Esophagus (tissue), 2 donors: Measurements from ENCODE around the gene EFCC1. TPM values are rescaled to one million over a fixed set of nuclear protein-coding genes. Genes with fewer than 3 reads are reported as not detected.
"Not testable (repeated sequence)": the region's sequence is repeated elsewhere in the genome, so short reads cannot be mapped to it uniquely, and the experiment has no call there.

Experiments used
- H3K27ac ChIP-seq, 2 donors: one replicate each; pipeline ENCODE4 v1.5.1; 2013; ENCODE audit warnings: low read depth in 2 of 2, mild to moderate bottlenecking in 2 of 2, inconsistent platforms in 1 of 2, low read length in 1 of 2, moderate library complexity in 1 of 2
- H3K27me3 ChIP-seq, 2 donors: one replicate each; pipeline ENCODE4 v1.6.1; 2013; ENCODE audit warnings: low read length in 2 of 2, control low read depth in 1 of 2, mild to moderate bottlenecking in 1 of 2; ENCODE audit not compliant: insufficient read depth in 2 of 2, control insufficient read depth in 1 of 2
- H3K36me3 ChIP-seq, 2 donors: one replicate each; pipeline ENCODE4 v1.6.1; 2013; ENCODE audit warnings: low read length in 1 of 2; ENCODE audit not compliant: control insufficient read depth in 2 of 2, insufficient read depth in 2 of 2
- H3K4me1 ChIP-seq, 2 donors: one replicate each; pipeline ENCODE4 v1.6.1; 2013; ENCODE audit warnings: low read length in 1 of 2; ENCODE audit not compliant: control insufficient read depth in 2 of 2, insufficient read depth in 2 of 2
- H3K4me3 ChIP-seq, 2 donors: one replicate each; pipeline ENCODE4 v1.5.1; 2013; ENCODE audit warnings: low read length in 2 of 2, mild to moderate bottlenecking in 2 of 2, low read depth in 1 of 2, moderate library complexity in 1 of 2
- H3K9me3 ChIP-seq, 2 donors: one replicate each; pipeline ENCODE4 v1.6.1; 2013; ENCODE audit warnings: mild to moderate bottlenecking in 2 of 2, low read depth in 1 of 2, low read length in 1 of 2, moderate library complexity in 1 of 2; ENCODE audit not compliant: control insufficient read depth in 2 of 2, insufficient read depth in 1 of 2
- WGBS, 2 donors: extraction: QIAGEN DNeasy Blood & Tissue Kit; methylation state at CpG; one replicate each; pipeline ENCODE4 v1.1.7; 2013; 5-methylcytosine and 5-hydroxymethylcytosine counted together
- polyA plus RNA-seq, 2 donors: library from polyadenylated mRNA; stranded (reverse); fragments of 200-250 nt; gene quantifications; one replicate each; pipeline ENCODE4 v1.2.3, GENCODE V29; 2013
- donor health status: healthy with polysubstance abuse.
- donor health status: Bipolar disorder and iron deficiency.

EFCC1 gene
- polyA plus RNA-seq, 2 donors, result 0.96 to 1.0 TPM

GRCh38 chr3:129082026-129082425, 80.9 kb downstream of the EFCC1 start:
- Histone ChIP-seq H3K27ac (no peak overlapping the region), H3K36me3 (no peaks in the 10 kb centered on the region), H3K9me3 (no peaks in the 10 kb centered on the region), H3K4me1 (peaks cover under 1 to 3% of the 10 kb centered on the region in 2 donors), H3K27me3 (no peaks in the 10 kb centered on the region), H3K4me3 (no peak overlapping the region)
- 77 to 79% methylated on average over 9 of the region's 9 CpGs for WGBS, 2 donors

- 67 to 83% methylated on average over 6 of the region's 6 CpGs for WGBS, 2 donors
- Histone ChIP-seq H3K27ac (no peak overlapping the region), H3K36me3 (no peaks in the 10 kb centered on the region), H3K27me3 (no peaks in the 10 kb centered on the region), H3K9me3 (no peaks in the 10 kb centered on the region), H3K4me3 (no peak overlapping the region), H3K4me1 (peaks cover 4 to 6% of the 10 kb centered on the region in 2 donors)
Measured at GRCh38 chr3:129084501-129084900, 83.4 kb downstream of the EFCC1 start.

- WGBS, 2 donors, result 93 to 96% methylated on average over 12 of the region's 12 CpGs
- H3K27me3 ChIP-seq, result no peaks in the 10 kb centered on the region
- no peak overlapping the region for H3K27ac ChIP-seq
- no peak overlapping the region for H3K4me3 ChIP-seq
- H3K9me3 ChIP-seq, result no peaks in the 10 kb centered on the region
- no peaks in the 10 kb centered on the region for H3K36me3 ChIP-seq
- H3K4me1 ChIP-seq, result peaks cover 4 to 6% of the 10 kb centered on the region in 2 donors
Measured at GRCh38 chr3:129085165-129085715, 84.1 kb downstream of the EFCC1 start.

DNA sequence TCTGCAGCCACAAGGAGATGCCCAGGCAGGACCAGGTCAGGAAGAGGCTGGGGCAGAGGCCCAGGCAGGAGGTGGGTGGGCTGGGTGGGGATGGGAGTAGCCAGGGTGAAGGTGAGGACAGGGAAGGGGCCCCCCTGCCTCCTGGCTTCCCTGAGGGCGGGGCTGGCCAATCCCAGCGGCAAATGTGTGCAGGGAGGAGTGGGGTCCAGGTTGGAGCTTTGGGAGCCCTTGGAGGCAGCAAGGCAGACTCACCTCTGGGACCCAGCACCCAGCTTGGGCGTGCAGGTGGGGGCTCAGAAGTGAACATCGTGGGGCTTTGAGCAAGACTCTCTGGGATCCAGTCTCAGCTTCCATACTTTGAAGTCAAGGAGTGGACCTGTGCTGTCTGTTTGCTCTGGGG, 84.7 kb downstream of the EFCC1 start:
- H3K27ac ChIP-seq, result no peak overlapping the region

DNA sequence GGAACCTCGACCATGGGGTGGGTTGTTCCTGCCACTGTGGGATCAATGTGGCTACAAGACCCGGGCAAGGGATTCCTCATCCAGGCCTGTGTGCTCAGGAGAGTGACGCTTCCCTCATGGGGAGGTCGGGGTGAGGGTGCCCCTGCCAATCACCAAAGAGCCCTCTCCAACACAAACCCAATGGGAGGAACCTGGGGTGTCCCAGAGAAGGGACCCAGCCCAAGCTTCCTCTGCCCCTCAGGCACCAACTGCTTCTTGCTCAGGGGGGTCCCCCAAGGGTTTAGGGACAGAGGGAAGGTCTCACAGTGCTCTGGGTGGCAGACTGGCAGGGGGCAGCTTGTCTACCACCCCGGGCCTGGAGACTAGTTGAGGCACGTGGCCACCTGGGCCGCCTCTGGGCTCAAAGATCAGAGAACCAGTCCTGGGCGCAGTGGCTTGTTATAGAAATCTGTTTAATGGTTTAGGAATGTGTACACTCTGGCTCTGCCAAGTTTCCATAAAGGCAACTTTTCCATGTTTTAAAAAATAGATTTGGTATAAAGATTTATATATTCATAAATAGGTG, 86.1 kb downstream of the EFCC1 start:
- Histone ChIP-seq H3K9me3 (no peaks in the 10 kb centered on the region), H3K4me3 (no peak overlapping the region), H3K27ac (peak overlapping the region; percentile 38 to 89), H3K27me3 (no peaks in the 10 kb centered on the region), H3K36me3 (no peaks in the 10 kb centered on the region), H3K4me1 (peaks cover 4 to 6% of the 10 kb centered on the region in 2 donors)
- WGBS, 2 donors, result 33 to 49% methylated on average over 8 of the region's 8 CpGs

More for the DNA sequence above, 84.7 kb downstream of the EFCC1 start:
- H3K4me1 ChIP-seq, result peaks cover 4 to 6% of the 10 kb centered on the region in 2 donors
- H3K27me3 ChIP-seq, result no peaks in the 10 kb centered on the region
- WGBS, 2 donors, result 91% methylated on average over 4 of the region's 4 CpGs
- H3K4me3 ChIP-seq, result no peak overlapping the region
- no peaks in the 10 kb centered on the region for H3K36me3 ChIP-seq
- H3K9me3 ChIP-seq, result no peaks in the 10 kb centered on the region

- H3K4me3 ChIP-seq, H3K4me1 ChIP-seq, H3K27ac ChIP-seq, H3K9me3 ChIP-seq, H3K36me3 ChIP-seq, H3K27me3 ChIP-seq: not testable (repeated sequence)
- WGBS, 2 donors, result 14% methylated on average over 6 of the region's 9 CpGs; no CpG with 5 or more reads in 1 of the 2 donors
Measured at GRCh38 chr3:129087904-129088303, 86.8 kb downstream of the EFCC1 start.

DNA sequence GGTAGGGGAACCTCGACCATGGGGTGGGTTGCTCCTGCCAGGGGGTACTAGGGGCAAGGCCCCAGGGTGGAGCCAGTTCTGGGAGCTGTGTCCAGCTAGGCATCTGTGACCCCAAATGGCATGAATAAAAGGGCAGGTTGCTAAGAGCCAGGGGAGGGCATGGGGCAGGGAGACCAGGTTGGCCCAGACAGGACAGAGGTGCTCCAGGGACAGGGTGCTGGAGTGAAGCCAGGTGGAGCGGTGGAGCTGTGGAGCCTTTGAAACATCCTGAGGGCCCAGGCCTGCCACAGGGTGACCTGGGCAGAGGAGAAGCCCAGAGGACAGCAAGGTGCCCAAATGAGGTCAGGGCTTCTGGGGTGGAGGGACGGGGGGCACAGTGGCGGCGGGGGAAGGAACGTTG, 87.2 kb downstream of the EFCC1 start:
- not testable (repeated sequence) for H3K27ac ChIP-seq, H3K4me1 ChIP-seq, H3K9me3 ChIP-seq, H3K27me3 ChIP-seq, H3K36me3 ChIP-seq, H3K4me3 ChIP-seq
- WGBS, 2 donors, result no CpG with 5 or more reads among the region's 6 CpGs

Other genes starting within 250 kb of the EFCC1 start
- gene ACAD9, start 121.7 kb upstream of the EFCC1 start, polyA plus RNA-seq, result 10 to 100 TPM; 25.6 to 30.8 TPM
- under 1 TPM; 0.59 to 0.66 TPM for gene CFAP92, start 7.2 kb upstream of the EFCC1 start, polyA plus RNA-seq
- not detected for gene GP9, start 59.5 kb downstream of the EFCC1 start, polyA plus RNA-seq
- 1 to 10 TPM; 3.6 to 6.5 TPM for gene RAB43, start 120.5 kb downstream of the EFCC1 start, polyA plus RNA-seq
- gene ISY1, start 159.8 kb downstream of the EFCC1 start, polyA plus RNA-seq, result 10 to 100 TPM; 14.9 to 22.1 TPM
- 100 to 1,000 TPM; 287 to 351 TPM for gene CNBP, start 182.6 kb downstream of the EFCC1 start, polyA plus RNA-seq
- 10 to 100 TPM; 75.6 TPM for gene COPG1, start 248.3 kb downstream of the EFCC1 start, polyA plus RNA-seq